OCI-LY7 (cell line): ENCODE data around the gene ESR2. TPM values are rescaled to one million over a fixed set of nuclear protein-coding genes. Genes with fewer than 3 reads are reported as not detected.

Source experiments
- BruUV-seq: library from RNA; stranded (reverse); fragments of 400-500 nt; replicated peaks from 2 replicates; lab custom pipeline; 2021; lab: Mats Ljungman, UMichigan
- CTCF ChIA-PET: fragments of 300-600 bp; sonication (Branson Sonifier 250); formaldehyde crosslinking; loops from one replicate; lab custom pipeline; 2022; ENCODE audit warnings: antibody characterized with exemption; ENCODE audit not compliant: unreplicated experiment; lab: Charles Lee
- POLR2A ChIA-PET: fragments of 300-600 bp; sonication (Branson Sonifier 250); formaldehyde crosslinking; loops from one replicate; lab custom pipeline; 2022; ENCODE audit warnings: antibody characterized with exemption; lab: Charles Lee
- DNase-seq: peaks from one replicate; pipeline ENCODE4 v3.0.0-alpha.2; 2015; ENCODE audit warnings: low spot score
- H2AFZ ChIP-seq: fragments of 200-600 bp; sonication (generic), shearing (Covaris generic); 2 replicates; pipeline ENCODE4 v1.6.1; 2014; ENCODE audit warnings: mild to moderate bottlenecking, antibody characterized with exemption, low read length, moderate library complexity
- H3K27ac ChIP-seq: fragments of 200-600 bp; sonication (generic); 2 replicates; pipeline ENCODE4 v1.5.1; 2014; ENCODE audit warnings: mixed run types, low read depth, mild to moderate bottlenecking, moderate library complexity, low read length, inconsistent platforms; ENCODE audit not compliant: poor library complexity, severe bottlenecking
- H3K36me3 ChIP-seq: fragments of 200-600 bp; sonication (generic); 2 replicates; pipeline ENCODE4 v1.6.1; 2014; ENCODE audit warnings: mild to moderate bottlenecking, antibody characterized with exemption, low read length, moderate library complexity, mixed read lengths; ENCODE audit not compliant: insufficient read depth
- H3K4me1 ChIP-seq: fragments of 200-600 bp; sonication (generic); 2 replicates; pipeline ENCODE4 v1.5.1; 2014; ENCODE audit warnings: mild to moderate bottlenecking, low read length; ENCODE audit not compliant: insufficient read depth, poor library complexity, severe bottlenecking
- H3K4me2 ChIP-seq: fragments of 200-600 bp; sonication (generic); 2 replicates; pipeline ENCODE4 v1.6.1; 2014; ENCODE audit warnings: mild to moderate bottlenecking, low read length
- H3K4me3 ChIP-seq: fragments of 200-600 bp; sonication (generic); 2 replicates; pipeline ENCODE4 v1.5.1; 2014; ENCODE audit warnings: mild to moderate bottlenecking, low read depth, low read length; ENCODE audit not compliant: poor library complexity, severe bottlenecking
- H3K79me2 ChIP-seq: fragments of 200-600 bp; sonication (generic); 2 replicates; pipeline ENCODE4 v1.6.1; 2016; ENCODE audit warnings: low read depth, mild to moderate bottlenecking, low read length, moderate library complexity, mixed read lengths; ENCODE audit not compliant: insufficient read depth
- H3K9me2 ChIP-seq: fragments of 200-600 bp; sonication (generic); 2 replicates; pipeline ENCODE4 v1.6.1; 2016; ENCODE audit warnings: mild to moderate bottlenecking, low read length, mixed read lengths; ENCODE audit not compliant: insufficient read depth
- H3K9me3 ChIP-seq: fragments of 200-600 bp; sonication (generic); 2 replicates; pipeline ENCODE4 v1.6.1; 2014; ENCODE audit warnings: mild to moderate bottlenecking, mixed run types, low read length, mixed read lengths
- H4K20me1 ChIP-seq: fragments of 200-600 bp; sonication (generic); 2 replicates; pipeline ENCODE4 v1.6.1; 2014; ENCODE audit warnings: mild to moderate bottlenecking, antibody characterized with exemption, low read length, moderate library complexity, mixed read lengths; ENCODE audit not compliant: insufficient read depth
- EZH2phosphoT487 ChIP-seq: fragments of 200-600 bp; sonication (generic); IDR thresholded peaks from 2 replicates; pipeline ENCODE4 v1.6.1; 2018; ENCODE audit warnings: low read depth, borderline replicate concordance, mild to moderate bottlenecking, mixed run types, antibody characterized with exemption, low read length, moderate library complexity, mixed read lengths
- intact Hi-C: fragments of 100-400 bp; cut with micrococcal nuclease; formaldehyde crosslinking; loops from one replicate; pipeline ENCODE4 v1.10.0; 2022; ENCODE audit not compliant: unreplicated experiment
- total RNA-seq, 2 experiments: library from RNA; depleted of rRNA in 1 of 2; stranded (reverse); fragments of >200 nt in 1 of 2; shearing (Covaris generic) in 1 of 2; gene quantifications; 2 replicates each; pipeline ENCODE4 v1.2.3, GENCODE V29; 2014 to 2022
- TF ChIP-seq, protein P1 (sequence below): fragments of 200-600 bp; sonication (generic); conservative IDR thresholded peaks from 2 replicates; pipeline ENCODE4 v1.5.1; 2014; ENCODE audit warnings: mild to moderate bottlenecking, antibody characterized with exemption, low read length, moderate library complexity, mixed read lengths

The ESR2 gene
- total RNA-seq, 2 experiments from 2014 or later, result 13.4 to 37.7 TPM

DNA sequence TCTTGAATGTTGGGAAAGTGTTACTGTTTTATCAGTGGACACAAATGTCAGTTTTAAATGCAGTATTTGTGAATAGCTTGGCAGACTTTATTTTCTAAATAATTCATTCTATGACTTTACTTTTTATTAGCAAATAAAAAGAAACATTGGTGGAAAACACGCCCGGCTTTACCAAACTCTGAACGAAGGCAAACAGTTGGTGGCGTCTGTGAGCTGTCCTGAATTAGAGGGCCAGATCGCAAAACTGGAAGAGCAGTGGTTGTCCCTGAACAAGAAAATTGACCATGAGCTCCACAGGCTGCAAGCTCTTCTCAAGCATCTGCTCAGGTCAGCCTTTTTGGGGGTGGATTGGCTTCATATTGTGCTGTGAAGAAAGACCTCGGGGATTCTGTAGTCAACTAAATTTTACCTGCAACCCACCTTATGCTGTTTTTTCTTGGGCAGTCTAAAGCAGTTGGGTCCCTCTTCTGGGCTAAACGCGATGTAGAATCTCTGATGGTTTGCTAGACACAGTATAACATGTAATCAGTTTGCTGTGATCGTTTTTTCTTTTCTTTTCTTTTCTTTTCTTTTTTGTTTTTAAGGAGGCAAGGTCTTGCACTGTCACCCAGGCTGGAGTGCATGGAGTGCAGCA is 156.4 kb downstream of the ESR2 start:
- Histone ChIP-seq H3K79me2 (no peaks in the 10 kb centered on the region), H4K20me1 (no peaks in the 10 kb centered on the region), H3K9me2 (no peaks in the 10 kb centered on the region), H3K4me2 (no peak overlapping the region), H3K36me3 (peaks cover 90% of the 10 kb centered on the region), H3K9me3 (no peaks in the 10 kb centered on the region), H3K27ac (no peak overlapping the region), H2AFZ (no peak overlapping the region), H3K4me3 (no peak overlapping the region), H3K4me1 (no peaks in the 10 kb centered on the region)
- POLR2A ChIA-PET, result interaction anchor here (0.6 kb wide), 2 partner anchors 14 to 389 kb away, joined by 3 to 4 read pairs; no protein-coding TSS in a partner anchor
- intact Hi-C loops, result loop anchor here (2.0 kb wide), 1 partner anchor 157 kb away; the partner anchor contains the start of gene ESR2
- DNase-seq, result peak; percentile 11
- BruUV-seq, result no TSS peak
- CTCF ChIA-PET, result interaction anchor here (1.0 kb wide), 1 partner anchor 166 kb away, joined by 3 read pairs; no protein-coding TSS in a partner anchor
- no peak for TF ChIP-seq EZH2phosphoT487
- TF ChIP-seq, protein P1, sequence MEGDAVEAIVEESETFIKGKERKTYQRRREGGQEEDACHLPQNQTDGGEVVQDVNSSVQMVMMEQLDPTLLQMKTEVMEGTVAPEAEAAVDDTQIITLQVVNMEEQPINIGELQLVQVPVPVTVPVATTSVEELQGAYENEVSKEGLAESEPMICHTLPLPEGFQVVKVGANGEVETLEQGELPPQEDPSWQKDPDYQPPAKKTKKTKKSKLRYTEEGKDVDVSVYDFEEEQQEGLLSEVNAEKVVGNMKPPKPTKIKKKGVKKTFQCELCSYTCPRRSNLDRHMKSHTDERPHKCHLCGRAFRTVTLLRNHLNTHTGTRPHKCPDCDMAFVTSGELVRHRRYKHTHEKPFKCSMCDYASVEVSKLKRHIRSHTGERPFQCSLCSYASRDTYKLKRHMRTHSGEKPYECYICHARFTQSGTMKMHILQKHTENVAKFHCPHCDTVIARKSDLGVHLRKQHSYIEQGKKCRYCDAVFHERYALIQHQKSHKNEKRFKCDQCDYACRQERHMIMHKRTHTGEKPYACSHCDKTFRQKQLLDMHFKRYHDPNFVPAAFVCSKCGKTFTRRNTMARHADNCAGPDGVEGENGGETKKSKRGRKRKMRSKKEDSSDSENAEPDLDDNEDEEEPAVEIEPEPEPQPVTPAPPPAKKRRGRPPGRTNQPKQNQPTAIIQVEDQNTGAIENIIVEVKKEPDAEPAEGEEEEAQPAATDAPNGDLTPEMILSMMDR, result peak; percentile 61; the same call in 1 of the 2 replicates

DNA sequence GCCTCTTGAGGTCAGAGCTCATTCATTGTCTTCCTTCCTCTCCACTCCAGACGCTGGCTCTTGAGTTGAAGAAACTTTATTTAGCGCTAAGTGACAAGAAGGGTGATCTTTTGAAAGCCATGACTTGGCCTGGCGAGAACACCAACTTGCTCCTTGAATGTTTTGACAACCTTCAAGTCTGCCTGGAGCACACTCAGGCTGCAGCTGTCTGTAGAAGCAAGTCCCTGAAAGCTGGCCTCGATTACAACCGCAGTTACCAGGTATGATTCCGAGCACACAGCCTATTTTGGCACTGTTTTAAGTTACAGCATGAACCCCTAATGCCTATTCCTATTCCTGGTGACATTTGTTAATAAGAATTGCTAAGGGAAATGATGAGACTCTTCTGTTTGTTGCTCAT is 167.6 kb downstream of the ESR2 start:
- H4K20me1 ChIP-seq, result no peaks in the 10 kb centered on the region
- H3K9me2 ChIP-seq, result no peaks in the 10 kb centered on the region
- peaks cover 92% of the 10 kb centered on the region for H3K36me3 ChIP-seq
- no peak overlapping the region for H3K4me2 ChIP-seq
- intact Hi-C loops, result no loop called here
- H3K4me1 ChIP-seq, result no peaks in the 10 kb centered on the region
- no peak overlapping the region for H3K4me3 ChIP-seq
- no peaks in the 10 kb centered on the region for H3K79me2 ChIP-seq
- ChIA-PET CTCF (no interaction called here), POLR2A (no interaction called here)
- H2AFZ ChIP-seq, result no peak overlapping the region
- BruUV-seq, result no TSS peak
- no peak overlapping the region for H3K27ac ChIP-seq
- no peaks in the 10 kb centered on the region for H3K9me3 ChIP-seq
- no peak for DNase-seq
- no peak for TF ChIP-seq EZH2phosphoT487
- TF ChIP-seq, protein P1, result no peak

DNA sequence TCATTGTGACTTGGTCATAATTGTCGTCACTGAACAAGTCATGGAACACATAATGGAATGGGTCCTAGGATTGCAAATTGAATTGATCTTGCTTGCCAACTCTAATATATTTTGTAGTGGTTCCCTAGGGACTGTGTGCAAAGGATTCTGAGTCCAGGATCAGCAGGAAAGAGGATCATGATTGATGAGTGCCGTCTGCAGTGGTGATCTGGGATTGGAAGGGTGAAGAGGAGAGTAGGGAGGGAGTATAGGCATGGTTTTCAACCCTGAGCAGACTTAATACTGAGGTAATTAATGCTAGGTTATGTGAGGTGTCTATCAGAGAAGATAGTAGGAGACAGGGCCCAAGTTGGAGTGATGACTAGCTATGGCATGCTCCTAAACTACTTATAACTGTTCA is 168.9 kb downstream of the ESR2 start:
- no peak for TF ChIP-seq EZH2phosphoT487
- TF ChIP-seq, protein P1, result no peak
- no peak for DNase-seq
- no peaks in the 10 kb centered on the region for H3K9me3 ChIP-seq
- H3K27ac ChIP-seq, result no peak overlapping the region
- H2AFZ ChIP-seq, result no peak overlapping the region
- no peaks in the 10 kb centered on the region for H3K79me2 ChIP-seq
- no peak overlapping the region for H3K4me3 ChIP-seq
- peaks cover 92% of the 10 kb centered on the region for H3K36me3 ChIP-seq
- CTCF ChIA-PET, result no interaction called here
- BruUV-seq, result no TSS peak
- POLR2A ChIA-PET, result interaction anchor here (0.6 kb wide), 1 partner anchor 11 kb away, joined by 4 read pairs; no protein-coding TSS in a partner anchor
- H4K20me1 ChIP-seq, result no peaks in the 10 kb centered on the region
- H3K4me2 ChIP-seq, result no peak overlapping the region
- intact Hi-C loops, result no loop called here
- no peaks in the 10 kb centered on the region for H3K9me2 ChIP-seq
- no peaks in the 10 kb centered on the region for H3K4me1 ChIP-seq
